NCI-H345 treated with DMSO at 0.1 percent for 48 hours (cell line): ENCODE results near the gene KCNH1.

Experiments used
- DNase-seq: peaks from one replicate; lab custom pipeline; 2025; ENCODE audit not compliant: unreplicated experiment; lab: John Stamatoyannopoulos, UW

Gene KCNH1

GRCh38 chr1:210654176-210654981, 479.6 kb downstream of the KCNH1 start:
- DNase-seq = no peak

- no peak for DNase-seq
These were observed 480.2 kb downstream of the KCNH1 start for GRCh38 chr1:210653771-210654170.

GRCh38 chr1:210652329-210652954, 481.5 kb downstream of the KCNH1 start:
- no peak for DNase-seq

- no peak for DNase-seq
These were observed 483.5 kb downstream of the KCNH1 start for GRCh38 chr1:210650403-210650802.

GRCh38 chr1:210648588-210649269, 485.2 kb downstream of the KCNH1 start:
- DNase-seq = no peak

- DNase-seq = no peak
These were observed 486.3 kb downstream of the KCNH1 start for GRCh38 chr1:210647406-210648333.

- DNase-seq = no peak
These were observed 487.7 kb downstream of the KCNH1 start for GRCh38 chr1:210646258-210646616.

- no peak for DNase-seq
These were observed 488.2 kb downstream of the KCNH1 start for GRCh38 chr1:210645582-210646257.

GRCh38 chr1:210641582-210641981, 492.4 kb downstream of the KCNH1 start:
- DNase-seq = no peak

GRCh38 chr1:210635108-210635507, 498.8 kb downstream of the KCNH1 start:
- no peak for DNase-seq

GRCh38 chr1:210633636-210634035, 500.3 kb downstream of the KCNH1 start:
- DNase-seq = no peak

- no peak for DNase-seq
These were observed 500.8 kb downstream of the KCNH1 start for GRCh38 chr1:210633140-210633539.

GRCh38 chr1:210631399-210631798, 502.5 kb downstream of the KCNH1 start:
- no peak for DNase-seq

- no peak for DNase-seq
These were observed 504.7 kb downstream of the KCNH1 start for GRCh38 chr1:210629276-210629675.

- no peak for DNase-seq
These were observed 506.2 kb downstream of the KCNH1 start for GRCh38 chr1:210627755-210628154.
